ENCODE measurements around the gene CCNYL1. TPM values are rescaled to one million over a fixed set of nuclear protein-coding genes. Genes with fewer than 3 reads are reported as not detected.

The CCNYL1 gene
- total RNA-seq, 6 experiments from 2014 or later: 7.1 to 11.9 (median 9.4) TPM

GRCh38 chr2:207790898-207791297, 79.5 kb downstream of the CCNYL1 start:
- Histone ChIP-seq H3K4me3 (no peak overlapping the region), H3K27ac (no peak overlapping the region), H3K36me3 (no peaks in the 10 kb centered on the region), H3K4me1 (peaks cover 0 to 18% (median 6%) of the 10 kb centered on the region in 4 donors), H3K9me3 (no peaks in the 10 kb centered on the region), H3K27me3 (no peaks in the 10 kb centered on the region)
- 86% methylated on average over 1 of the region's 1 CpG for WGBS (ENCODE audit: insufficient coverage, low coverage, low lambda C conversion rate, missing lambda C conversion rate)
- no peak for DNase-seq
- intact Hi-C loops (cut with DNase I): no loop called here
- TF ChIP-seq POLR2A (IDR thresholded peaks at IDR 0.05): no peak
- TF ChIP-seq CTCF (IDR thresholded peaks at IDR 0.05): no peak
- no peak for ATAC-seq

GRCh38 chr2:207791579-207792243, 80.3 kb downstream of the CCNYL1 start:
- DNase-seq (no peak), ATAC-seq (peak in 1 of 4 donors; percentile 21)
- intact Hi-C loops (cut with DNase I): no loop called here
- Histone ChIP-seq H3K27me3 (no peaks in the 10 kb centered on the region), H3K4me1 (peaks cover 0 to 18% (median 8%) of the 10 kb centered on the region in 4 donors), H3K27ac (no peak overlapping the region), H3K36me3 (no peaks in the 10 kb centered on the region), H3K9me3 (no peaks in the 10 kb centered on the region), H3K4me3 (no peak overlapping the region)
- WGBS (ENCODE audit: insufficient coverage, low coverage, low lambda C conversion rate, missing lambda C conversion rate): 38% methylated on average over 4 of the region's 6 CpGs
- no peak for TF ChIP-seq POLR2A (IDR thresholded peaks at IDR 0.05)
- no peak for TF ChIP-seq CTCF (IDR thresholded peaks at IDR 0.05)

- no peak for TF ChIP-seq POLR2A (IDR thresholded peaks at IDR 0.05)
- TF ChIP-seq CTCF (IDR thresholded peaks at IDR 0.05): no peak
- DNase-seq (no peak), ATAC-seq (peak; percentile 49 to 72 (median 62))
- no peaks in the 10 kb centered on the region for H3K27me3 ChIP-seq
- peaks cover 0 to 18% (median 11%) of the 10 kb centered on the region in 4 donors for H3K4me1 ChIP-seq
- no peaks in the 10 kb centered on the region for H3K9me3 ChIP-seq
- 57% methylated on average over 6 of the region's 6 CpGs for WGBS (ENCODE audit: insufficient coverage, low coverage, low lambda C conversion rate, missing lambda C conversion rate)
- no peak overlapping the region for H3K4me3 ChIP-seq
- H3K36me3 ChIP-seq: no peaks in the 10 kb centered on the region
- intact Hi-C loops (cut with DNase I): no loop called here
- peak overlapping the region in 2 of 3 donors; percentile 16 to 18 for H3K27ac ChIP-seq
Measured at GRCh38 chr2:207792244-207792785, 80.9 kb downstream of the CCNYL1 start.

- Histone ChIP-seq H3K27ac (peak overlapping the region in 2 of 3 donors; percentile 56), H3K4me1 (peaks cover 0 to 40% (median 17%) of the 10 kb centered on the region in 4 donors), H3K27me3 (no peaks in the 10 kb centered on the region), H3K36me3 (no peaks in the 10 kb centered on the region), H3K4me3 (no peak overlapping the region), H3K9me3 (no peaks in the 10 kb centered on the region)
- 50% methylated on average over 2 of the region's 8 CpGs for WGBS (ENCODE audit: insufficient coverage, low coverage, low lambda C conversion rate, missing lambda C conversion rate)
- peak in 1 of 4 donors; percentile 12 for TF ChIP-seq CTCF (IDR thresholded peaks at IDR 0.05)
- TF ChIP-seq POLR2A (IDR thresholded peaks at IDR 0.05): no peak
- intact Hi-C loops (cut with DNase I): no loop called here
- ATAC-seq: peak; percentile 37 to 58 (median 51)
- DNase-seq: no peak
Measured at GRCh38 chr2:207796585-207797350, 85.3 kb downstream of the CCNYL1 start.

Measured in right lobe of liver (tissue), 6 donors.